GM19467 (cell line): ENCODE data around the gene C19orf25.
"Not testable (repeated sequence)": the region's sequence is repeated elsewhere in the genome, so short reads cannot be mapped to it uniquely, and the experiment has no call there.

ENCODE experiments used
- ATAC-seq: cut with Tn5 transposase; IDR thresholded peaks from one replicate; pipeline ENCODE4 v1.9.1; 2021; ENCODE audit warnings: mild to moderate bottlenecking, moderate library complexity; ENCODE audit not compliant: unreplicated experiment

C19orf25 gene

DNA sequence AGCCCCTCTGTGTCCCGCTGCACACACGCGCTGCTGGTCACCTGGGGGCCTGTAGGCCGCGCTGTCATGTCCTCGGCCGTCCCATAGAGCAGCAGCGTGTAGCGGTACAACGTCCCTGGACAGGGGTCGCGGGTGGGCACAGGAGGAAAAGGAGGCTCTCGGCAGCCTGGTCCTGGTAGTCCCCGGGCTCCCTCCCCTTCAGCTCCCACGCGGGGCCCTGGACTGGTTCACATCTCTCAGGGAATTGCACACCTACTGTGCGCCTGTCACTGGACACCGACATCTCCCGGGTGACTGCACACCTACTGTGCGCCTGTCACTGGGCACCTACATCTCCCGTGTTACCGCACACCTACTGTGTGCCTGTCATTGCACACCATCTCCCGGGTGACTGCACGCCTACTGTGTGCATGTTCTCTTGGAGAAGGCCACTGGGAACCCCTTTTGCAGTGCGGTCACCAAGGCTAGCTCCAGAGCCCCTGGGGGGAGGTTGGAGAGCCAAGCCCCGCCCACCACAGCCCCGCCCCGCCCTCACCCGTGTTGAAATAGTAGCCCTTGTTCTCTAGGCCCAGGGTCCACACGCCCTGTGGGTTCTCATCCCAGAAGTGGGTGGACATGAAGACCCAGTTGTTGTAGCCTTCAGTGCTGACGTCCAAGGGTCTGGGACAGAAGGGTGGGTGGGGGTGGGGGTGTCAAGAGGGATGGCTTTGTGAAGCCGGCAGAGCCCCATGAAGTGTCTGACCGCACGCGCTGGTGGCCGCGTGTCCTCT lies 3.5 kb upstream of the C19orf25 start:
- no peak for ATAC-seq

DNA sequence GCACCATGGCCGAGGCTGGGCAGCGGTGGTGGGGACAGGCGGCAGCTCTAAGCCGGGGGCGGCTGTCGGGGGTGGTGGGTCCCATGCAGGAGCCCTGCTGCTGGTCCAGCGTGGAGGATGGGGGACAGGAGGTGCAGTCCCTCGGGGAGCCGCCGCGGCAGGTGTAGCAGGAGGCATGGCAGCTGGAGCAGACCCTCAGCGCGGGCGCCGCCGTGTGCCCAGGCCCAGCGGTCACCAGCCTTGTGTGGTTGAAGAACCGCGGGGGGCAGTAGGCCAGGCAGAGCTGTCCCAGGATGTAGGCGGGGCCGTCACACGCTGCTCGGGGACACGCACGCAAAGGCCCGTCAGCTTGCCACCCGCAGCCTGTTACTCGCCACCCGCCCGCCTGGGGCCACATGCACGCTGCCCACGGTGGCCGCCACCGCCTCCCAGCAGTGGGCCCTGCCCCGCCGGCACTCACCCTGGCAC lies 2.9 kb upstream of the C19orf25 start:
- no peak for ATAC-seq

DNA sequence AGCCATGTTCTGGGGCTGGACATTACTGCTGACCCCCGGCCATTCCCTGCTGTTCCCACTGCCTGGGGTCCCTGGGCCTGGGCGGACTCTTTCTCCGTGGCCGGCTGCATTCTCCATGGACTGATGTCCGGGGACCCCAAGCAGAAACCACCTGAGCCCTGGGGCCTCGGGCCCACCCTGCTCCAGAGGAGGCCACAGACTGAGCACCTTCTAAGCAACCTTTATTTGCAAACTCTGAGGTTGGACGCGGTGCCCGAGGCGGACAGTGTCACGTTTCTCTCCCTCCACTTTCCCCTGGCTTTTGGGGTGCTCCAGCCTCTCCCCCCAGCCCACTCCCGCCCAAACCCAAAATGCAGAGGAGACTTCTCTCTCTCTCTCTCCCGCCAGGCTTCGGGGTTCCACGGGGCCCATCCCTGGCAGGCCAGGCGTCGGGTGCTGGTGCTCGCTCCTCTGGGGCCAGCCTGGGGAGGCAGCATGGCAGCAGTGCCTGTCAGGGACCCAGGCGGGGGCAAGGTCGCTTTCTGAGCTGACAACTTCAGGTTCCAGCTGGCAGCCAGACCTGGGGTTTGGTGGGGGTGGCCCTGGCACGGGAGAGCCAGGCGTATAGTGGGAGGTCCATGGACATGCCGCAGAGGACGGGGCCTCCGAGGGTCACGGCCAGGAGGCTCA lies 2.3 kb upstream of the C19orf25 start:
- ATAC-seq, result no peak

DNA sequence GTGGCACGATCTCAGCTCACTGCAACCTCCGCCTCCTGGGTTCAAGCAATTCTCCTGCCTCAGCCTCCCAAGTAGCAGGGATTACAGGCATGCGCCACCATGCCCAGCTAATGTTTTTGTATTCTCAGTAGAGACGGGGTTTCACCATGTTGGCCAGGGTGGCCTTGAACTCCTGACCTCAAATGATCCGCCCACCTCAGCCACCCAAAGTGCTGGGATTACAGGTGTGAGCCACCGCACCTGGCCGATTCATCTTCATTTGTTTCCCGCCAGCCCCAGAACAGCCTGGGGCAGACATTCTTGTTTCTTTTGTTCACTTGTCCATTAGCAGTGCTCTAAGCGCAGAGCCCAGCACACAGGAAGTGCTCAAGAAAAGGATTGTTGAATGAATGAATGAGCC lies 2.0 kb downstream of the C19orf25 start:
- ATAC-seq, result not testable (repeated sequence)

DNA sequence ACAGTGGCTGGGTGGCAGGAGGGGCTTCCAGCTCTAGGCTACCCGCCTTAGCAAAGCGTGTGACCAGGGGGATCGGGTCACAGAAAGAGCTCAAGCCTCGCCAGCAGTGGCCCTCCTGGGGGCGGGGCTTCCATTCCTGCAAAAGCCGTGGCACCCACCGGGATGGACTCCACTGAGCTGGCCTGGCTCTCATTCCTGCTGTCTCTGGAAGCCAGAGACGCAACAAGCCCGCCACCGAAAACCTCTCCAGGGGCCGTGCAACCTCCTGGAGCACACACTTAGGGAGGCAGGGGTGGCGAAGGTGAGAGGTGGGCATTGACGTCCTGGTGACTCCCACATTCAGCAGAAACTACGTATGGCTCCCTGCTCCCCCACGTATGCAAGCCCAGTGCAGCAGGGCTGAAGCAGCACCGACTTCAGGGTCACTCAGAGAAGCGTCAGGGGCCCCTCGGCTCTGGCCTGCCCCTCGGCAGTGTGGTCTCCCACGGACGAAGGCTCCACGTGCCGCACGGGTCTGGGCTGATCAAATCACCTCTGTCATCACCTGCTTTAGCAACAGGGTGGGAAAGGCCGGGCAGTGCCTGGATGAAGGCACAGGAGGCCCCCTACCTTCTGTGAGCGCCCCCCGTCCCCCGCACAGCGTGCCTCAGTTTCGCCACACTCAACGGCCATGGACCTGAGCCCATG lies 3.1 kb downstream of the C19orf25 start:
- ATAC-seq, result no peak

DNA sequence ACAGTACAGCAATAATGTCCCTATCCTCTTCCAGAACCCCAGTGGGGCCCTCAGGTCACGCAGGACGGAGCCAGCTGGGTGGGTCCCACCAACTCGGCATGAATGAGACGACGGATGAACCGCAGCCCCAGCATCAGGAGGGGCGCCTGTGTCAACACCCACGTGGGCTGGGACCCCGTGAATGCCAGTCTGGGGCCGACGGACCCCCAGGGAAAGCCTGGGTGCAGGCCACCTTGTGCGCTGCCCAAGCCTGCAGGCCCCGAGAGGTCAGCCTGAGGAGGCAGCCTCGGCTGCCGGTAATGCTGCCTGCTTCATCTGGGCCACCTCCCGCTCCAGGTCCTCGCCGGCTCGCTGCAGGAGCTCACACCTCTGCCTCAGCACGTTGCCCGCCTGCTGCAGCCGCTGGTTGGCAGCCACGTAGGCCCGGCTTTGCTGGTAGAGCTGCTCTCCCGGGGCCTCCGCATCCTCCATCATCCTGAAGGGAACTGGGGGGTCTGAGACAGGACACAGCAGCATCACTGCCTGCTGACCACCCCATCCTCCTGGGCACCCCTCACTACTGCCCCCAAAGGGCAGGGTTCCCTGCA lies 4.2 kb downstream of the C19orf25 start:
- no peak for ATAC-seq

DNA sequence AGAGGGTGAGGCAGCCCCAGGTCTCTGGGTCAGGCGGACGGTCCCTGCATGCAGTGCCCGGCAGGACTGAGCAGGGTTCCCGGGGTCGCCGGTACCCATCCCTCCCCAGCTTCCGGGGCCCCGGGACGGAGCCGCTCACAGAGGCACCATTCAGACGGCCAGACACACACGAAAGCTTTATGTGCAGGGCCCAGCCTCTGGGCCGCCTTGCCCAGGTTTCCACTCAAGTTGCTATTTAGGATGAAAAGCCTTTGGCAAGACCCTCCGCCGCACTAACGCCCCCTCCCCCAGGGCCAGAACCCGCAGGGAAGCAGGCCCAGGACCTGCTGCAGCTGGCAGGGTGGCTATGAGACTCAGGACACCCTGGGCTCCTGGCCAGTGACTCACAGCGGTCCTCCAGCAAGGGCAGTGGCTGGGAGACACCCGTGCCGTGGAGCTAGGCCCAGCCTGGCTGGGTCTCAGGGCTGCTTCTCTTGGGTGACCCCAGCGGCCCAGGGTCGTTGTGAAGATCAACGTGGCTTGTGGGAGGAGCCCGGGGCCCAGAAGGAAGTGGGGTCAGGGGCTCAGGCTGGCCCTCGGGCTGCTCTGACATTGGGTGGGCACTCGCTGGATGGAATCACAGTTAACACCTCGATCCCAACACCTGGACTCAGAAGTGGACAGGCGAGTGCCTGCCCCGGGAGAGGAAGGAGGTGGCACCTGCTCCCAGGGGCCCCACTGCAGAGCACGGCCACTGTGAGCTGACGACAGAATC lies 4.8 kb downstream of the C19orf25 start:
- no peak for ATAC-seq

DNA sequence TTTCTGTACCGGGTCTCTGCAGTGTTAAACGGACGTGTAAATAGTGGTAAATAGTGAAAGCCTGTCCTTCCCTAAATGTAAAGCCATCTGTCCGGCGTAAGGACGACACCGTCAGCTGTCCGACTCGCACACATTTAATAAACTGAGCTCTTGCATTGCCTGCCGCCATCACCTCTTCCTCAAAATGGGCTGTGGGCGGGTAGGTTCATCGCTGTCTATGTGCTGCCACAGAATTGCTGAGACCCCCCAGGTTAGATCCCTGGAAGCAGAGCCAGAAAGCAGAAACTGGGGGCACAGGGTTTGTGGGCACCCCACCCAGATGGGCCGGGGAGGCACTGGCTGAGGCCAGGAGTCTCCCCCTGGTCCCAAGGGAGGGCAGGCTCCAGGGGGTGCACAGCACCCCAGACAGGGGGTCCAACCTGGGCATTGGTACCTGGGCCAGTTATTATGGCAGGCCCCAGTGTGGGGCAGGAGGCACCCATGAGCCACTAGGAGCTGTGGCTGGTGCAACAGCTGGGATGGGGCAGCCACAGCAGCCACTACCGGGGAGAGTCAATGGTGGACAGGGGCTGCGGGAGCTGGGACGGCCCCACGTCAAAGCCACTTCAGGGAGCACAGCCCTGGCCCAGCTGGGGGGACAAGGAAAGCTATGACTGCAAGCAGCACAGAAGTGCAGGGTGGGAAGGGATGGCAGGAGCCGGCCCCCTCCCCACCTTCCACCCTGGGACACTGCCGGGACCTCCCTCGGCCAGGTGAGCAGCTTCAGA lies 5.7 kb downstream of the C19orf25 start:
- no peak for ATAC-seq

DNA sequence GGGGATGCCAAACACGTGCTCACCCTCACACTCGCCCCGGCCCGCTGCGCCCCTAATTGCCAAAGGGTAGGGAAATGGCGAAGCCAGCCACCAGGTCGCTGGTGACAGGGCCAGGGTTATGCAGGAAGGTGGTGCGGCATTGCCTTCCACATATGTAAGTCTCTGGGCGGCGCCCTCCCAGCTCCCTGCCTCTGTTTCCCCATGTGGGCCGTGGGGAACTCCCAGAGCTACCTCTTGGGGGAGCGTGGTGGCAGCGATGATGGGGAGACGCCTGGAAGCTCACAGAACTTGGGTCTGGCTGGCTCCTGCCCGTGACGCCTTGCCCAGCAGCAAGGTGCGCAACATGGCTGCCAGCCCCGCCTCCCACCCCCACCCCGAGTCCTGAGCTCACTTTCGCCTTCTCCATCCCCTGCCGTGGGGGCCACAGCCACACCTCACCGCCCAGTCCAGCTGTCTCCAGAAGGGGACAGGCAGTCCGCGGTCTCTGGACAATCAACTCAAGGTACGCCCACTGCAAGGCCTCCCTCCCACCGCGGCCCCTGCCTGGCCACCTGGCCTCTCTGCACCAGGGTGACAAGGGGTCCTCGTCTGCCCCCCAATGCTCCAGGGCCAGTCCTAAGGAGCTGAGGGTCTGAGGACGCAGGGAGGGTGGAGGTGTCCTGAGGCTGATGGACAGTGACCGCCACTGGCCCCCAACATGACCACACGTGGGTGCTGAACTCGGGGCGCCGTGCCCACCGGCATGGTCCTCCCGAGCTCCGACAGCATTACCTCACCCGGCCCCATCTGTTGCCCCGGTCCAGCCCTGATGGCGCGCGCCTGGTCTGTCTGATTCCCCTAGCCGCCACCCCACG lies 6.6 kb downstream of the C19orf25 start:
- no peak for ATAC-seq

DNA sequence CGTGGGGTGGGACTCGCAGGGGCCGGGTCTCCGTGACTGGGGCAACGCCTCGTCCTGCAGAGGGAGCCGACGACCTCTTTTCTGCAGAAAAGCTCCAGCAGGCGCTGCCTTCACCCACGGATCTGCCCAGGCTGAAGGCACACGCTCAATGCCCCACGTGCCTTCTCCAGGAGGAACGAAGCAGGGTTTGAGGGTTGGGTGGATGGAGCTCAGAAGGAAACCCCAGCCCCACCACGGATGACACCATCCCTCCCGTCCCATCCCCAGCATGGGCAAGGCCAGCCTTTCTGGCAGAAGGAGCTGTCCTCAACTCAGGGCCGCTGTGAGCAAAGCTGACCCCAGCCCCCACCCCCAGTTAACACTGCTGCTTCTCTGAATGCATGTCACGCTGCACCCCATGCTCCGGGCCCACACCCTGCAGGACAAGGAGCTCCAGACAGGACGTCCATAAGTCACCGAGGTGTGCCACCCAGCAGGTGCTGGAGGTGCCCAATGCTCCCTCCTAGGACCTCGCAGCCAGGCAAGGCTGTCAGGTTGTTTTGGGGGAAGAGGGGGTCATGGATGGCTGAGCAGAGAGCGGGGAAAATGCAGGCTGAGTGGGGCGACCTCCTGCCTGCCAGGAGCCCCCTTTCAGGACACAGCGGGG lies 7.4 kb downstream of the C19orf25 start:
- ATAC-seq, result no peak

DNA sequence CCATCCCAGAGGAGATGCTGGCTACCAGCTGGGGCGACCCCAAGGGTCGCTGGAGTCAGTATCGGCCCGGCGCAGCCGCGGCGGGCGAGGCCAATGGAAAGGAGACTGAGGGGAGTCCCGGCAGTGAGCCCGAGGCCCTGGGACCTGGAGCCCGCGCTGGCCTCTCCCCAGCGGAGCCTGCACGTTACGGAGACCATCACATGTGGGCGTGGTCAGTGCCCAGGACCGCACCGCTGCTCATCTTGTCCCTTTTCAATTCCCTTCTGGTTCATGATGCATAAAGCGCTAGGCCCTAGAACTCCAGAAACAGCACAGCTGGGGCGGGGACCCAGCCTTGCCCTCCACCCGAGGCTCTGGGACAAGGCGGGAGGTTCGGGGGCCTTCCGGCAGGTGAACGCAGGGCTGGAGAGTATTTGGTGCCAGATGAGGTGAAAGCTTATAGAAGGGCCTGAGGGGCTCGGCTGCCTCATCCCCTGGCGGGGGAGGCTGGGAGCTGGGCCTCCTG lies 8.0 kb downstream of the C19orf25 start:
- no peak for ATAC-seq

DNA sequence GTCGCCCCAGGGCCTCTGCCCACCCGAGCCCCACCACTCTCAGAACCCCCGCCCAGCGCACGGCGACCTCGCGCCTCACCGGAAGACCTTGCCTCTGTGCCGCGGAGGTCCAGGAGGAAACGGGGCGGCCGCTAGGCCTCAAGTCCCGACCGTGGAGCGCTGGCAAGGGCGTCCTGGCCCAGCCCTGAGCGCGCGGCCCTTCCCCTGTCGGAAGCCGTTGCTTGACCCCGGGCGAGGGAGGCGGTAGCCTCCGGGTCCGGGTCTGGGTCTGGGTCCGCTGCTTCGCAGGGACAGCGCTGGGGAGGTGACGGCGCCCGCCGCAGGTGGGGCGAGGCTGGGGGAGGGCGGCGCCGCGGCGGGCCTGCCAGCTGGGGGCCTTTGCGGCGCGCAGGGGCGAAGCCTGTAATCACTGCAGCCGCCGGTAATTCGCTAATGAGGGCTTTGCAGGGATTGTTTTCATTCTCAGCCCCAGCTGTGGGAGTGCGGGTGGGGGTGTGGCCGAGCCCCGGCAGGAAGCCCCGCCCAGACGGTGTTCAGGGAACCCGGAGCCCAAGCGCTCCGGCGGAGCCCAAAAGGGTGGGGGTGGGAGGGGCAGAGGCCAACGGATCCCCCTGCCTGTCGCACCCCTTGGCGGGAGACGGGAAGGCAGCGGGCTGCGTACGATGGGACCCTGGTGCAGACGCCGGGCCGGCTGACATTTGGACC lies 8.6 kb downstream of the C19orf25 start:
- ATAC-seq, result no peak

DNA sequence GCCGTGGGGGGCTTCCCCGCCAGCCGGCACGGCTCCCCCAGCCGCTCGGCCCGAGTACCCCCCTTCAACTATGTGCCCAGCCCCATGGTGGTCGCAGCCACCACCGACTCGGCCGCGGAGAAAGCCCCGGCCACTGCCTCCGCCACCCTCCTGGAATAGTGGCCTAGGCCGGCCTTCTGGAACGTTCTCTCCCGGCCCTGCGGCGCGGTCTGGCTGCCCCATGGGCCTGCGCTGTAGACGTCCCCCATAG lies 9.0 kb downstream of the C19orf25 start:
- no peak for ATAC-seq

DNA sequence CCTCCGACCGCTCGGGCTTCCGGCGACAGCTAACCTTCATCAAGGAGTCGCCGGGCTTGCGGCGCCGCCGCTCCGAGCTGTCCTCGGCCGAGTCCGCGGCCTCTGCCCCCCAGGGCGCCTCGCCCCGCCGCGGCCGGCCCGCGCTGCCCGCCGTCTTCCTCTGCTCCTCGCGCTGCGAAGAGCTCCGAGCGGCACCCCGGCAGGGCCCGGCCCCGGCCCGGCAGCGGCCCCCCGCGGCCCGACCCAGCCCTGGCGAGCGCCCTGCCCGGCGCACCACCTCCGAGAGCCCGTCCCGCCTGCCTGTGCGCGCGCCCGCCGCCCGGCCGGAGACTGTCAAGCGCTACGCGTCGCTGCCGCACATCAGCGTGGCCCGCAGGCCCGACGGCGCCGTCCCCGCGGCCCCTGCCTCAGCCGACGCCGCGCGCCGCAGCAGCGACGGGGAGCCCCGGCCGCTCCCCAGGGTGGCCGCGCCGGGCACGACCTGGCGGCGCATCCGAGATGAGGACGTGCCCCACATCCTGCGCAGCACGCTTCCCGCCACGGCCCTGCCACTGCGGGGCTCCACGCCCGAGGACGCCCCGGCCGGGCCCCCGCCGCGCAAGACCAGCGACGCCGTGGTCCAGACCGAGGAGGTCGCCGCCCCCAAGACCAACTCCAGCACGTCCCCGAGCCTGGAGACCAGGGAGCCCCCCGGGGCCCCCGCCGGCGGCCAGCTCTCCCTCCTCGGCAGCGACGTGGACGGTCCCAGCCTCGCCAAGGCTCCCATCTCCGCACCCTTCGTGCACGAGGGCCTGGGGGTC lies 9.6 kb downstream of the C19orf25 start:
- no peak for ATAC-seq

DNA sequence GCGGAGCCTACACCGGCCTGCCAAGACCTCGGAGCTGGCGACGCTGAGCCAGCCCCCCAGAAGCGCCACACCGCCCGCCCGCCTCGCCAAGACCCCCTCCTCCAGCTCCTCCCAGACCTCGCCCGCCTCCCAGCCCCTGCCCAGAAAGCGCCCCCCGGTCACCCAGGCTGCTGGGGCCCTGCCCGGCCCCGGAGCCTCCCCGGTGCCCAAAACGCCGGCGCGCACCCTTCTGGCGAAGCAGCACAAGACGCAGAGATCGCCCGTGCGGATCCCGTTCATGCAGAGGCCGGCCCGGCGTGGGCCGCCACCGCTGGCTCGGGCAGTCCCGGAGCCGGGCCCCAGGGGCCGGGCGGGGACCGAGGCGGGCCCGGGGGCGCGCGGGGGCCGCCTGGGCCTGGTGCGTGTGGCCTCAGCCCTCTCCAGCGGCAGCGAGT lies 10.2 kb downstream of the C19orf25 start:
- no peak for ATAC-seq

DNA sequence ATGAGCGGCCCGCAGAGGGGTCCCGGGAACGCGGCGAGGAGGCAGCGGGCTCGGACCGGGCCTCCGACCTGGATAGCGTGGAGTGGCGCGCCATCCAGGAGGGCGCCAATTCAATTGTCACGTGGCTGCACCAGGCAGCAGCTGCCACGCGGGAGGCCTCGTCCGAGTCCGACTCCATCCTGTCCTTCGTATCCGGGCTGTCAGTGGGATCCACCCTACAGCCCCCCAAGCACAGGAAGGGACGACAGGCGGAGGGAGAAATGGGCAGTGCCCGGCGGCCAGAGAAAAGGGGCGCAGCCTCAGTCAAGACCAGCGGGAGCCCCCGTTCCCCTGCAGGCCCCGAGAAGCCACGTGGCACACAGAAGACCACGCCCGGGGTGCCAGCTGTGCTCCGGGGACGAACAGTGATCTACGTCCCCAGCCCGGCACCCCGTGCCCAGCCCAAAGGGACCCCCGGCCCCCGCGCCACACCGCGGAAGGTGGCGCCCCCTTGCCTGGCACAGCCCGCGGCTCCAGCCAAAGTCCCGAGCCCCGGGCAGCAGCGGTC lies 10.7 kb downstream of the C19orf25 start:
- no peak for ATAC-seq
